Type B pancreatic cell (in vitro differentiated cells): ENCODE results near the gene ZG16B. TPM values are rescaled to one million over a fixed set of nuclear protein-coding genes. Genes with fewer than 3 reads are reported as not detected.

ENCODE experiments used
- DNase-seq: peaks from one replicate; pipeline ENCODE4 v3.0.0; 2021; ENCODE audit warnings: mixed read lengths; ENCODE audit not compliant: unreplicated experiment; ENCODE audit errors: extremely low spot score
- H3K27ac Mint-ChIP-seq: 2 replicates; pipeline ENCODE4 v1.8.0; 2021; ENCODE audit warnings: mild to moderate bottlenecking, mixed read lengths
- H3K27me3 Mint-ChIP-seq: 2 replicates; pipeline ENCODE4 v1.8.0; 2021; ENCODE audit warnings: mixed read lengths
- H3K36me3 Mint-ChIP-seq: 2 replicates; pipeline ENCODE4 v1.8.0; 2021; ENCODE audit warnings: mixed read lengths
- H3K4me1 Mint-ChIP-seq: one replicate; pipeline ENCODE4 v1.8.0; 2021; ENCODE audit warnings: mixed read lengths; ENCODE audit not compliant: unreplicated experiment
- H3K4me3 Mint-ChIP-seq: 2 replicates; pipeline ENCODE4 v1.8.0; 2021; ENCODE audit warnings: mild to moderate bottlenecking, mixed read lengths
- H3K9me3 Mint-ChIP-seq: 2 replicates; pipeline ENCODE4 v1.8.0; 2021; ENCODE audit warnings: mixed read lengths
- CTCF ChIP-seq: fragments of 200-600 bp; sonication (generic); conservative IDR thresholded peaks from 2 replicates; pipeline ENCODE4 v1.5.0; 2021; ENCODE audit warnings: antibody characterized with exemption, mild to moderate bottlenecking
- total RNA-seq: library from RNA; stranded (reverse); gene quantifications from 2 replicates; pipeline ENCODE4 v1.2.1, GENCODE V29; 2021; ENCODE audit warnings: low replicate concordance

Gene ZG16B
- total RNA-seq, 1 donor from 2014 or later, result 1.5 TPM

GRCh38 chr16:2790631-2791030, 39.5 kb upstream of the ZG16B start:
- H3K4me3 Mint-ChIP-seq, result no peak overlapping the region
- H3K27ac Mint-ChIP-seq, result no peak overlapping the region
- TF ChIP-seq CTCF, result no peak
- peaks cover 5% of the 10 kb centered on the region for H3K4me1 Mint-ChIP-seq
- no peak for DNase-seq
- H3K36me3 Mint-ChIP-seq, result no peaks in the 10 kb centered on the region
- peaks cover 29% of the 10 kb centered on the region for H3K27me3 Mint-ChIP-seq
- H3K9me3 Mint-ChIP-seq, result no peaks in the 10 kb centered on the region

GRCh38 chr16:2791174-2791573, 38.9 kb upstream of the ZG16B start:
- no peak for TF ChIP-seq CTCF
- H3K9me3 Mint-ChIP-seq, result no peaks in the 10 kb centered on the region
- H3K27ac Mint-ChIP-seq, result no peak overlapping the region
- H3K4me1 Mint-ChIP-seq, result peaks cover 9% of the 10 kb centered on the region
- no peak for DNase-seq
- H3K4me3 Mint-ChIP-seq, result no peak overlapping the region
- peaks cover 33% of the 10 kb centered on the region for H3K27me3 Mint-ChIP-seq
- H3K36me3 Mint-ChIP-seq, result no peaks in the 10 kb centered on the region

- no peak for TF ChIP-seq CTCF
- Mint-ChIP-seq H3K27ac (no peak overlapping the region), H3K9me3 (no peaks in the 10 kb centered on the region), H3K4me3 (no peak overlapping the region), H3K27me3 (peaks cover 41% of the 10 kb centered on the region), H3K36me3 (no peaks in the 10 kb centered on the region), H3K4me1 (peaks cover 9% of the 10 kb centered on the region)
- no peak for DNase-seq
These were observed 37.2 kb upstream of the ZG16B start for GRCh38 chr16:2792940-2793339.

GRCh38 chr16:2795395-2796143, 34.5 kb upstream of the ZG16B start:
- no peaks in the 10 kb centered on the region for H3K9me3 Mint-ChIP-seq
- H3K27me3 Mint-ChIP-seq, result peaks cover 35% of the 10 kb centered on the region
- no peak for DNase-seq
- peaks cover 9% of the 10 kb centered on the region for H3K4me1 Mint-ChIP-seq
- H3K36me3 Mint-ChIP-seq, result no peaks in the 10 kb centered on the region
- no peak overlapping the region for H3K4me3 Mint-ChIP-seq
- no peak for TF ChIP-seq CTCF
- peak overlapping the region; percentile 59 for H3K27ac Mint-ChIP-seq

- TF ChIP-seq CTCF, result no peak
- no peak overlapping the region for H3K4me3 Mint-ChIP-seq
- no peaks in the 10 kb centered on the region for H3K36me3 Mint-ChIP-seq
- DNase-seq, result no peak
- H3K4me1 Mint-ChIP-seq, result peaks cover 9% of the 10 kb centered on the region
- H3K27ac Mint-ChIP-seq, result no peak overlapping the region
- H3K9me3 Mint-ChIP-seq, result no peaks in the 10 kb centered on the region
- H3K27me3 Mint-ChIP-seq, result peaks cover 22% of the 10 kb centered on the region
These were observed 31.3 kb upstream of the ZG16B start for GRCh38 chr16:2798723-2799204.
